ENCODE measurements around the gene MYBPC3.

DNA sequence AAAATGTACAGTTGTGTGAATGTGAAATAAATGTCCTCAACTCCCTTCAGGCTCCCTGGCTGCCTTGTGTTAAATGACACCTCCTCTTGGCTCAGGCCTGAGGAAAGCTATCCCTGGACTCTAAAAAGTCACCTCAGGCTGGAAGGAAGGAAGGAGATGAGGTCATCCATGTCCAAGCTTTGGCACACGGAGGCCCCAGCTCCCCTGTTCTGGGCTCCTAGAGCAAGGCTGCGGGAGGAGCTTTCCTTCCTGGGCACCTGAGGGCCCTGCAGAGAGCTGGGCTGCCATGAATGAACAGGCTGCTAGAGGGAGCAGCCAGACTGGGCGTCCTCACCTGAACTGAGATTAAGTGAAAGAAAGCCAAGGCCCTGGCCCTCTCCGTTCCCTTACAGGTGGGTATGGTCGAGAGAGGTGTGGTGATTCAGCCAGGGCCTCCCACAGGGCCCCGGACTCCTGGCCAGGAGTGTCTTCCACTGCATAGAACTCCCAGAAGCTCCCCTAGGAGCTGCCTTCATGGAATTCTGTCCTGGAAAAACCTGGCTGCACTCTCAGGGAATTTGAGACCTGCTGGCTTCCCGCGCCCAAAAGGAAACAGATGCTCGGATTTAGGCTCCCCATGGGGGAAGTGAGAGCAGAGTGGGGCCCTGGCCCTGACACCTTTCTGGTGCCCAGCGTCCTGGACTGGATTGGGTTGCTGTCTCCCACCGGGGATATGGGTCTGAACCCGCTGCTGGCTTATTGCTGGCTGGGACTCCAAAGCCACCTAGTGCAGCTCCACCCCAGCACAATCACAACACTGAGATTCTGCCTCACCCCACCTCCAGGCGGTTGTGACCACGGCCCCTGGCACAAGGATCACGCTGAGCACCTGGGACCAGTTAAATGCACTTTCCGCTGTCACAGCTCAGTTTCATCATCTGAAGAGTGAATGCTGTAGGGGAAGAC lies 22.2 kb downstream of the MYBPC3 start:
- TF ChIP-seq GATA3 (IDR thresholded peaks at IDR 0.05; ENCODE audit: low read depth, low read length): no peak
- TF ChIP-seq GATA2 (IDR thresholded peaks at IDR 0.05; ENCODE audit: low read depth, low read length): no peak

Measured in SH-SY5Y (cell line).